ENCODE data around the gene EZH1. TPM values are rescaled to one million over a fixed set of nuclear protein-coding genes. Genes with fewer than 3 reads are reported as not detected.

The EZH1 gene
- total RNA-seq, 1 experiment from 2014 or later, result 17.7 TPM

GRCh38 chr17:42778570-42778969, 33.7 kb upstream of the EZH1 start:
- POLR2A ChIA-PET, result no interaction called here
- Histone ChIP-seq H3K36me3 (ENCODE audit: control insufficient read depth, insufficient read depth, low read length) (no peaks in the 10 kb centered on the region), H3K9me3 (ENCODE audit: control insufficient read depth, insufficient read depth, low read depth, low read length) (no peaks in the 10 kb centered on the region), H3K4me1 (ENCODE audit: control insufficient read depth, insufficient read depth, low read length) (peaks cover 28% of the 10 kb centered on the region), H3K27me3 (ENCODE audit: control insufficient read depth, insufficient read depth, low read length) (no peaks in the 10 kb centered on the region), H3K27ac (ENCODE audit: low read length) (no peak overlapping the region), H3K4me3 (ENCODE audit: low read depth in 2 of 2, low read length in 2 of 2) (no peak overlapping the region)
- ATAC-seq (no peak), DNase-seq (ENCODE audit: low read depth, low spot score) (no peak)
- CTCF ChIA-PET, result no interaction called here
- BruUV-seq (replicated peaks), result no TSS peak
- intact Hi-C loops (cut with micrococcal nuclease; ENCODE audit: unreplicated experiment) (no loop called here), in situ Hi-C loops (cut with HindIII; ENCODE audit: low pct_unique_long_range_greater_than_20kb, low sequenced_read_pairs) (no loop called here)
- TF ChIP-seq TCF7L2 (IDR thresholded peaks at IDR 0.05; ENCODE audit: low read depth, low read length) (no peak), POLR2AphosphoS5 (IDR thresholded peaks at IDR 0.05; ENCODE audit: low read depth, low read length) (no peak), SIN3A (IDR thresholded peaks at IDR 0.05; ENCODE audit: borderline replicate concordance, insufficient read depth, low read depth, low read length) (no peak), CTCF (IDR thresholded peaks at IDR 0.05) (no peak), REST (IDR thresholded peaks at IDR 0.05; ENCODE audit: insufficient read depth in 1 of 2, low read depth in 2 of 2, low read length in 1 of 2) (no peak)

- Histone ChIP-seq H3K4me3 (ENCODE audit: low read depth in 2 of 2, low read length in 2 of 2) (no peak overlapping the region), H3K36me3 (ENCODE audit: control insufficient read depth, insufficient read depth, low read length) (no peaks in the 10 kb centered on the region), H3K9me3 (ENCODE audit: control insufficient read depth, insufficient read depth, low read depth, low read length) (no peaks in the 10 kb centered on the region), H3K27ac (ENCODE audit: low read length) (no peak overlapping the region), H3K4me1 (ENCODE audit: control insufficient read depth, insufficient read depth, low read length) (peaks cover 13% of the 10 kb centered on the region), H3K27me3 (ENCODE audit: control insufficient read depth, insufficient read depth, low read length) (no peaks in the 10 kb centered on the region)
- in situ Hi-C loops (cut with HindIII; ENCODE audit: low pct_unique_long_range_greater_than_20kb, low sequenced_read_pairs), result no loop called here
- no peak for TF ChIP-seq CTCF (IDR thresholded peaks at IDR 0.05)
- no peak for TF ChIP-seq TCF7L2 (IDR thresholded peaks at IDR 0.05; ENCODE audit: low read depth, low read length)
- TF ChIP-seq POLR2AphosphoS5 (IDR thresholded peaks at IDR 0.05; ENCODE audit: low read depth, low read length), result no peak
- TF ChIP-seq SIN3A (IDR thresholded peaks at IDR 0.05; ENCODE audit: borderline replicate concordance, insufficient read depth, low read depth, low read length), result no peak
- no peak for TF ChIP-seq REST (IDR thresholded peaks at IDR 0.05; ENCODE audit: insufficient read depth in 1 of 2, low read depth in 2 of 2, low read length in 1 of 2)
- CTCF ChIA-PET, result no interaction called here
- intact Hi-C loops (cut with micrococcal nuclease; ENCODE audit: unreplicated experiment), result no loop called here
- POLR2A ChIA-PET, result no interaction called here
- DNase-seq (ENCODE audit: low read depth, low spot score), result no peak
- BruUV-seq (replicated peaks), result no TSS peak
- no peak for ATAC-seq
Measured at GRCh38 chr17:42775534-42776098, 30.8 kb upstream of the EZH1 start.
